Endodermal cell (in vitro differentiated cells): ENCODE measurements around the gene PCBP3. TPM values are rescaled to one million over a fixed set of nuclear protein-coding genes. Genes with fewer than 3 reads are reported as not detected.
"Not testable (repeated sequence)": the region's sequence is repeated elsewhere in the genome, so short reads cannot be mapped to it uniquely, and the experiment has no call there.

Experiments used
- DNase-seq: peaks from one replicate; pipeline ENCODE4 v3.0.0-alpha.2; 2017
- H3K27ac ChIP-seq: 2 replicates; pipeline ENCODE4 v1.5.1; 2013; ENCODE audit warnings: mild to moderate bottlenecking, low read depth, low read length, moderate library complexity
- H3K27me3 ChIP-seq: 2 replicates; pipeline ENCODE4 v1.6.1; 2013; ENCODE audit warnings: mild to moderate bottlenecking, low read length, moderate library complexity; ENCODE audit not compliant: insufficient read depth, control insufficient read depth, poor library complexity, severe bottlenecking
- H3K36me3 ChIP-seq: 2 replicates; pipeline ENCODE4 v1.7.0; 2013; ENCODE audit warnings: mild to moderate bottlenecking, low read length, moderate library complexity; ENCODE audit not compliant: control insufficient read depth, insufficient read depth
- H3K4me1 ChIP-seq: one replicate; pipeline ENCODE4 v1.7.0; 2013; ENCODE audit warnings: low read length; ENCODE audit not compliant: control insufficient read depth, insufficient read depth
- H3K4me3 ChIP-seq: 2 replicates; pipeline ENCODE4 v1.5.1; 2013; ENCODE audit warnings: mild to moderate bottlenecking, low read length, moderate library complexity
- H3K9ac ChIP-seq: 2 replicates; pipeline ENCODE4 v1.6.1; 2013; ENCODE audit warnings: mild to moderate bottlenecking, low read length, moderate library complexity; ENCODE audit not compliant: poor library complexity, severe bottlenecking; ENCODE audit errors: extremely low read depth
- H3K9me3 ChIP-seq: 2 replicates; pipeline ENCODE4 v1.6.1; 2013; ENCODE audit warnings: mild to moderate bottlenecking, low read length, moderate library complexity; ENCODE audit not compliant: control insufficient read depth
- H3K27ac Mint-ChIP-seq: 2 replicates; pipeline ENCODE4 v1.8.0; 2020; ENCODE audit warnings: mixed read lengths
- H3K27me3 Mint-ChIP-seq: 2 replicates; pipeline ENCODE4 v1.8.0; 2021; ENCODE audit warnings: mild to moderate bottlenecking, mixed read lengths; ENCODE audit not compliant: insufficient read depth
- H3K36me3 Mint-ChIP-seq: 2 replicates; pipeline ENCODE4 v1.8.0; 2020; ENCODE audit warnings: low read depth, mixed read lengths
- H3K4me1 Mint-ChIP-seq: 2 replicates; pipeline ENCODE4 v1.8.0; 2020; ENCODE audit warnings: mixed read lengths
- H3K4me3 Mint-ChIP-seq: 2 replicates; pipeline ENCODE4 v1.8.0; 2020; ENCODE audit warnings: mild to moderate bottlenecking, moderate library complexity, mixed read lengths
- H3K9me3 Mint-ChIP-seq: 2 replicates; pipeline ENCODE4 v1.8.0; 2020; ENCODE audit warnings: mild to moderate bottlenecking, mixed read lengths
- WGBS, 2 experiments: methylation state at CpG; one replicate each; pipeline versions ENCODE4 v1.1.5 to v1.1.7; 2013; ENCODE audit warnings: missing lambda C conversion rate in 2 of 2, mixed read lengths in 1 of 2; ENCODE audit not compliant: insufficient coverage in 1 of 2, insufficient read length in 1 of 2; 5-methylcytosine and 5-hydroxymethylcytosine counted together
- total RNA-seq, 2 donors: library from RNA; stranded (reverse); fragmentation: NEBNext Ultra II Directional in 1 of 2; extraction: Animal tissue kit (Norgen Biotek cat#: 25700) in 1 of 2; gene quantifications; 2 replicates in 1 of 2; 3 replicates in 1 of 2; pipeline ENCODE4 v1.2.1, GENCODE V29; 2021
- TF ChIP-seq, protein P1 (sequence below): fragments of 200-600 bp; sonication (generic); conservative IDR thresholded peaks from 2 replicates; pipeline ENCODE4 v1.5.0; 2021; ENCODE audit warnings: antibody characterized with exemption, mild to moderate bottlenecking

The PCBP3 gene
- total RNA-seq, 2 donors from 2014 or later = 2.1 to 10.6 TPM

- peaks cover 6% of the 10 kb centered on the region for H3K4me1 Mint-ChIP-seq
- Histone ChIP-seq H3K9me3 (no peaks in the 10 kb centered on the region), H3K36me3 (no peaks in the 10 kb centered on the region), H3K4me1 (no peaks in the 10 kb centered on the region), H3K27ac (no peak overlapping the region), H3K27me3 (no peaks in the 10 kb centered on the region), H3K9ac (no peak overlapping the region), H3K4me3 (no peak overlapping the region)
- H3K36me3 Mint-ChIP-seq = no peaks in the 10 kb centered on the region
- TF ChIP-seq, protein P1, sequence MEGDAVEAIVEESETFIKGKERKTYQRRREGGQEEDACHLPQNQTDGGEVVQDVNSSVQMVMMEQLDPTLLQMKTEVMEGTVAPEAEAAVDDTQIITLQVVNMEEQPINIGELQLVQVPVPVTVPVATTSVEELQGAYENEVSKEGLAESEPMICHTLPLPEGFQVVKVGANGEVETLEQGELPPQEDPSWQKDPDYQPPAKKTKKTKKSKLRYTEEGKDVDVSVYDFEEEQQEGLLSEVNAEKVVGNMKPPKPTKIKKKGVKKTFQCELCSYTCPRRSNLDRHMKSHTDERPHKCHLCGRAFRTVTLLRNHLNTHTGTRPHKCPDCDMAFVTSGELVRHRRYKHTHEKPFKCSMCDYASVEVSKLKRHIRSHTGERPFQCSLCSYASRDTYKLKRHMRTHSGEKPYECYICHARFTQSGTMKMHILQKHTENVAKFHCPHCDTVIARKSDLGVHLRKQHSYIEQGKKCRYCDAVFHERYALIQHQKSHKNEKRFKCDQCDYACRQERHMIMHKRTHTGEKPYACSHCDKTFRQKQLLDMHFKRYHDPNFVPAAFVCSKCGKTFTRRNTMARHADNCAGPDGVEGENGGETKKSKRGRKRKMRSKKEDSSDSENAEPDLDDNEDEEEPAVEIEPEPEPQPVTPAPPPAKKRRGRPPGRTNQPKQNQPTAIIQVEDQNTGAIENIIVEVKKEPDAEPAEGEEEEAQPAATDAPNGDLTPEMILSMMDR = no peak
- H3K4me3 Mint-ChIP-seq = no peak overlapping the region
- WGBS, 2 experiments = 91 to 100% methylated on average over 4 to 13 of the region's 13 CpGs
- no peak overlapping the region for H3K27ac Mint-ChIP-seq
- H3K9me3 Mint-ChIP-seq = peaks cover 8% of the 10 kb centered on the region
- DNase-seq = peak; percentile 28
- no peaks in the 10 kb centered on the region for H3K27me3 Mint-ChIP-seq
Measured at GRCh38 chr21:45809421-45809820, 165.9 kb downstream of the PCBP3 start.

GRCh38 chr21:45811136-45811535 is 167.6 kb downstream of the PCBP3 start:
- Mint-ChIP-seq H3K4me1 (peaks cover 6% of the 10 kb centered on the region), H3K27ac (no peak overlapping the region), H3K9me3 (peaks cover 8% of the 10 kb centered on the region), H3K36me3 (no peaks in the 10 kb centered on the region), H3K27me3 (no peaks in the 10 kb centered on the region), H3K4me3 (no peak overlapping the region)
- no peaks in the 10 kb centered on the region for H3K27me3 ChIP-seq
- TF ChIP-seq, protein P1 = no peak
- H3K9ac ChIP-seq = no peak overlapping the region
- H3K9me3 ChIP-seq = no peaks in the 10 kb centered on the region
- no peaks in the 10 kb centered on the region for H3K36me3 ChIP-seq
- H3K27ac ChIP-seq = no peak overlapping the region
- no peaks in the 10 kb centered on the region for H3K4me1 ChIP-seq
- H3K4me3 ChIP-seq = no peak overlapping the region
- DNase-seq = peak; percentile 45
- WGBS, 2 experiments = 84 to 89% methylated on average over 1 to 5 of the region's 5 CpGs

- DNase-seq, H3K27ac Mint-ChIP-seq, H3K9me3 ChIP-seq, H3K4me3 Mint-ChIP-seq, H3K9me3 Mint-ChIP-seq, H3K4me1 ChIP-seq, H3K27ac ChIP-seq, H3K4me3 ChIP-seq, H3K36me3 ChIP-seq, H3K9ac ChIP-seq, H3K4me1 Mint-ChIP-seq, H3K27me3 Mint-ChIP-seq, H3K36me3 Mint-ChIP-seq, H3K27me3 ChIP-seq: not testable (repeated sequence)
Measured at GRCh38 chr21:45814210-45814940, 170.8 kb downstream of the PCBP3 start.

DNA sequence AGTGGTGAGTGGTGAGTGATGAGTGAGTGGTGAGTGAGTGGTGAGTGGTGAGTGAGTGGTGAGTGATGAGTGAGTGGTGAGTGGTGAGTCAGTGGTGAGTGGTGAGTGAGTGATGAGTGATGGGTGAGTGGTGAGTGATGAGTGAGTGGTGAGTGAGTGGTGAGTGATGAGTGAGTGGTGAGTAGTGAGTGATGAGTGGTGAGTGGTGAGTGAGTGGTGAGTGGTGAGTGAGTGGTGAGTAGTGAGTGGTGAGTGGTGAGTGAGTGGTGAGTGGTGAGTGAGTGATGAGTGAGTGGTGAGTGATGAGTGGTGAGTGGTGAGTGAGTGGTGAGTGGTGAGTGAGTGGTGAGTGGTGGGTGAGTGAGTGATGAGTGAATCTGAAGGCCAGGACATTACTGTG is 172.3 kb downstream of the PCBP3 start:
- not testable (repeated sequence) for H3K9me3 Mint-ChIP-seq, H3K9me3 ChIP-seq, H3K36me3 ChIP-seq, H3K4me3 Mint-ChIP-seq, H3K4me1 Mint-ChIP-seq, H3K4me1 ChIP-seq, H3K27me3 Mint-ChIP-seq, H3K36me3 Mint-ChIP-seq, DNase-seq, H3K27me3 ChIP-seq, H3K9ac ChIP-seq, H3K4me3 ChIP-seq, H3K27ac ChIP-seq, H3K27ac Mint-ChIP-seq
